HS-27A (cell line): ENCODE measurements around the gene FANCE.
"Not testable (repeated sequence)": the region's sequence is repeated elsewhere in the genome, so short reads cannot be mapped to it uniquely, and the experiment has no call there.

ENCODE experiments used
- DNase-seq: peaks from one replicate; pipeline ENCODE4 v3.0.0-alpha.2; 2012; ENCODE audit warnings: low read depth, missing footprints

Gene FANCE

GRCh38 chr6:35432291-35432690 lies 19.8 kb upstream of the FANCE start:
- DNase-seq = no peak

- DNase-seq = not testable (repeated sequence)
Measured at GRCh38 chr6:35432702-35433101, 19.4 kb upstream of the FANCE start.

- no peak for DNase-seq
Measured at GRCh38 chr6:35435074-35435837, 16.9 kb upstream of the FANCE start.

GRCh38 chr6:35436071-35436857 lies 15.9 kb upstream of the FANCE start:
- no peak for DNase-seq

GRCh38 chr6:35438378-35439065 lies 13.6 kb upstream of the FANCE start:
- DNase-seq = not testable (repeated sequence)

- DNase-seq = no peak
Measured at GRCh38 chr6:35439308-35439707, 12.8 kb upstream of the FANCE start.

GRCh38 chr6:35441205-35441604 lies 10.9 kb upstream of the FANCE start:
- DNase-seq = no peak

GRCh38 chr6:35441642-35442041 lies 10.5 kb upstream of the FANCE start:
- DNase-seq = no peak

- DNase-seq = no peak
Measured at GRCh38 chr6:35442693-35443092, 9.4 kb upstream of the FANCE start.

GRCh38 chr6:35443341-35444030 lies 8.7 kb upstream of the FANCE start:
- no peak for DNase-seq

- DNase-seq = no peak
Measured at GRCh38 chr6:35445691-35446090, 6.4 kb upstream of the FANCE start.

GRCh38 chr6:35448191-35448590 lies 3.9 kb upstream of the FANCE start:
- no peak for DNase-seq

GRCh38 chr6:35449287-35449881 lies 2.8 kb upstream of the FANCE start:
- no peak for DNase-seq

- no peak for DNase-seq
Measured at GRCh38 chr6:35451354-35452182, 570 bp upstream of the FANCE start.

GRCh38 chr6:35453236-35453635 lies 1.1 kb downstream of the FANCE start:
- no peak for DNase-seq

GRCh38 chr6:35454391-35455110 lies 2.4 kb downstream of the FANCE start:
- DNase-seq = no peak

- DNase-seq = no peak
Measured at GRCh38 chr6:35457907-35458306, 5.8 kb downstream of the FANCE start.

- DNase-seq = no peak
Measured at GRCh38 chr6:35461270-35461669, 9.1 kb downstream of the FANCE start.

GRCh38 chr6:35463292-35463691 lies 11.2 kb downstream of the FANCE start:
- no peak for DNase-seq

GRCh38 chr6:35465646-35466045 lies 13.5 kb downstream of the FANCE start:
- DNase-seq = no peak
